NK-92 (cell line): Measurements from ENCODE around the gene HIC1.

Source experiments
- DNase-seq: peaks from one replicate; lab custom pipeline; 2025; ENCODE audit not compliant: unreplicated experiment; lab: John Stamatoyannopoulos, UW

Gene HIC1

DNA sequence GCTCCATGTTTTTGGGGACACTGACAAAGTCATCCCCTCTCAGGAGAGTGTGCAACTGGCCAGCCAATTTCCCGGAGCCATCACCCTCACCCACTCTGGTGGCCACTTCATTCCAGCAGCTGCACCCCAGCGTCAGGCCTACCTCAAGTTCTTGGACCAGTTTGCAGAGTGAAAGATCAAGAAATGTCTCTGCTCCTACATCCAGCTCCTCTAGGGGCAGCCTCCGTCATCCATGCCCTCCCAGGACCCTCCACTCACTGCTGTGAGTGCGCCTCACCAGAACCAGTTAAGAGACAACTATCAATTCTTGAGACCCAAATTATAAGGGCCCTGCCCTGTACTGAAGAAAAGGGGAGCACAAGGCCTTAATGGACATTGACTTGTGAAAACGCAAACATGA lies 12.0 kb upstream of the HIC1 start:
- no peak for DNase-seq

DNA sequence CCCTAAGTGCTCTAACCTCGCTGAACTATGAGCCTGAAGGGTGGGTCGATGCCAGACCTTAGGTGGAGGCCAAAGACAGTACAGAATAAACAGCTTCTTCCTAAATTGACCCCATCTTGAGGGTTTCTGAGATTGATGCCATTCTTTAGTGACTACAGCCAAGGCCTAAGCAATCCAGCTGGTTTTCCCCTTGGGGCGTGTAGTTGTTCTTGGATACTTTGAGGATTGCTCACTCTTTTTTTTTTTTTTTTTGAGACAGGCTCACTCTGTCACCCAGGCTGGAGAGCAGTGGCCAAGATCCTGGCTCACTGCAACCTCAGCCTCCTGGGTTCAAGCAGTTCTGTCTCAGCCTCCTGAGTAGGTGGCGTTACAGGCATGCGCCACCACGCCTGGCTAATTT lies 11.1 kb upstream of the HIC1 start:
- DNase-seq = no peak

DNA sequence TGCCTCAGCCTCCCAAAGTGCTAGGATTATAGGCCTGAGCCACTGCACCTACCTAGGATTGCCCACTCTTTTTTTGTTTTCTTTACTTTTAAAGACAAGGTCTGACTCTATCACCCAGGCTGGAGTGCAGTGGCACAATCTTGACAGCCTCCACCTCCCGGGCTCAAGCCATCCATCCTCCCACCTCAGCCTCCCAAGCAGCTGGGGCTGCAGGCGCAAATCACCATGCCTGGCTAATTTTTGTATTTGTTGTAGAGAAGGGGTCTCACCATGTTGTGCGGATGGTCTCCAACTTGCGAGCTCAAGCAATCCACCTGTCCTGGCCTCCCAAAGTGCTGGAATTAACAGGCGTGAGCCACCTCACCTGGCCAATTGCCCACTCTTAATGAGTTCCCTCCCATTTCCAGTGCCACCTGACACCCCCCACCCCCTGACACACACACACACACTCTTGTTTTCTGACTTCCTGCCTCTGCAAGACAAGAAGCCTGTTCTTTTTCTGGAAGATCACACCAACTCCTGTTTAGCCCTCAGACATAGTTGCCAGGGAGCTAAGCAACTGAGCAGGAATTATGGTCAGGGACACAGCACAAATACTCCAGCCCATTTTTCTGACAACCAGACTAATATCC lies 10.5 kb upstream of the HIC1 start:
- no peak for DNase-seq

DNA sequence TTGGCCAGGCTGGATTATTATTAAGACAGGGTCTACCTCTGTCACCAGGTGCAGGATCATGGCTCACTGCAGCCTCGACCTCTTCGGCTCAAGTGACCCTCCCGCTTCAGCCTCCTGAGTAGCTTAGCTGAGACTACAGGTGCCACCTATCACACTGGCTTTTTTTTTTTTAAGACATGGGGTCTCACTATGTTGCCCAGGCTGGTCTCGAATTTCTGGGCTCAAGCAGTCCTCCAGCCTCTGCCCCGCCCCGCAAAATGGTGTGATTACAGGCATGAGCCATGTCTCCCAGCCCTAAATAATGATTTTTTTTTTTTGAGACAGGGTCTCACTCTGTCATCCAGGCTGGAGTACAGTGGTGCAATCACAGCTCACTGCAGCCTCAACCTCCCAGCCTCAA lies 7.3 kb upstream of the HIC1 start:
- no peak for DNase-seq

DNA sequence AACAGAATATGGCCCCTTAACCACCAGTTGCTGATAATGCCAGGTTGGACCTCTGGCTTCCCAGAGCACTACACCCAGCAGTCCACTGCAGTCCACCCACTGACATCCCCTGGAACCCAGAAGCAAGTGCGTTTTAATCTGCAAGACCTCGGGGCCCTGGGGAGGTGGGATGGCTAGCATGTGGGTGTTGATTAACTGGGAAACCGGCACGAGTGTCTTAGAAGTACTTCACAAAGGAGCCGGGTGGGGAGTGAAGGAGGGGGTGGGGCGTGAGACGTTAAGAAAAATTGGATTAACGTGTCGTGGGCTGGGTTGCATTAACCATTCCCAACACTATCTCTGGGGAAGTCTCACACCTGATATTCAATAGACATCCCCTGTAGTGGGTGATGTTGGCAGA lies 6.1 kb upstream of the HIC1 start:
- DNase-seq = no peak

DNA sequence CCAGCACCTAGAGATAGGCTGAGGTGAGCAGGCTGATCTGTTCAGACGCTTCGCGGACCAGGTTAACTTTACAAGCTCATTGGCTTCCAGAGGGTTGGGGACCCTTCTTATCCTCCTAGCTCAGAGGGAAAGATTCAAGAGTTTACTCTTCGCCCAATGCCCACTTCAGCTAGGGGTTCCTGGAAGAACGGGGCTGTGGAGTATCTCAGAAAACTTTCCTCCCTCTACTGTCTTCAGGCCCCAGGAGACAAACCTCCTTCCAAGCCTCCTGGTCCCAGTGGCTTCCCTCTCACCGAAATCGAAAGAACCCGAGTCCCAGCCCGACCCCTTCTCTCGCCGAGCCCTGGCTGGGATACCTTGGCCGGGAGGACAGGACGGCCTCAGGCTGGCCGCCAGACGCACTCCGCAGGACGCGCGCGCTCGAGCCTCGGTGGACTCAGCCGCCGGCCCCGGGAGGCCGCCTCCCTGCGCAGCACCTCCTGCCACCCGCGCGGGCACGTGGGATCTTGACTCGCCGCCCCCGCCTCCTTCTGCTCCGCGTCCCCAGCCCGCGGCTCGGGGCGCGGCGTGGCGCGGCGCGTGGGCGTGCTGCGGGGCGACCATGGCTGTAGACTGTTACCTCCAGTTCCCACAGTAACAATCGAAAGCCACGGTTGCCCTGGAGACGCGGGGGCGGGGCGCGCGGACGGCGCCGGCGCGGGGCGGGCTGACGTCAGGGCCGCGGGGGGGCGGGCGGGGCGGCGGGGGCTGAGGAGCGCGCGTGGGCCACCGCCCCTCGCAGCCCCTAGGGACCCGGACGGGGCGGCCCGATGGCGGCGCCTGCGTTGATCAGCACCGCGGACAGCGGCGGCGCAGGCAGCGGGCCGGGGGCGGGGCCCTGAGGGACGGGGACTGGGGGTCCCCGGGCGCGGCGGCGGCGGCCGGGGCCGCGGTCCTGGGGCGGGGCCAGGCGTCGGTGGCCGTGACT lies 5.3 kb upstream of the HIC1 start:
- no peak for DNase-seq

DNA sequence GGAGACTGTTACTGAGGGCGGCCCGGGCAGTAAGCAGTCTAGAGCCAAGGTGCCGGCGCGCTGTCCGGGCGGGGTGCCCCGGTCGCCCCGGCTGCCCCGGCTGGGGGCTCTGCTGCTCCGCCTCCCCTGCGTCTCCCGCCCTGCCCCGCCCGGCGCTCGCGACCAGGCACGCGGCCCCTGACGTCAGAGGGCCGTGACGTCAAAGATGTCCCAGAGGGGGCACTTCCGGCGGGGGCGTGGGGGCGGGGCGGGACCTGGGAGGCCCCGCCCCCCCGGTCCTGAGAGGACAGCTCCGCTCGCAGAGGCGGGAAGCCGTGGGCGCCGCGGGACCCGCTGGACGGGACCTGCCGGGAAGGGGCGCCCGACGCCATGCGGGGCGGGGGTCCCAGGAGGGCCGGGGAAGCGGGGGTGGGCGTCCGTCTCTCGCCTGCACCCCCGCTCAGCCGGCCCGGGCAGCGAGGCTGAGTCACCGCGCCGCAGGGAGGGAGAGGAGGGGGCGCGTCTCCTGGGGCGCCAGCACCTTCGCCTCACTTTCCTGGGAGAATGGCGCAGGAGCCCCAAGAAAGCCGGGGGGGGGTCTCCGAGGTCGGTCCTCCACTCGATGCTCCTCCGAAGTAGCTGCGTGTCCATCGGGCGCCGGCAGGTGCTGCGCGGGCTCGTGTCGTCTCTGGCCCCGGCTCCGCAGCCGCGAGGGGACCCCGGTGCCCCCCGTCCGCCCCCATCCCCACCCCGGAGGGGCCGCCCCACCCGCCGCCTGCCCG lies 4.4 kb upstream of the HIC1 start:
- no peak for DNase-seq

DNA sequence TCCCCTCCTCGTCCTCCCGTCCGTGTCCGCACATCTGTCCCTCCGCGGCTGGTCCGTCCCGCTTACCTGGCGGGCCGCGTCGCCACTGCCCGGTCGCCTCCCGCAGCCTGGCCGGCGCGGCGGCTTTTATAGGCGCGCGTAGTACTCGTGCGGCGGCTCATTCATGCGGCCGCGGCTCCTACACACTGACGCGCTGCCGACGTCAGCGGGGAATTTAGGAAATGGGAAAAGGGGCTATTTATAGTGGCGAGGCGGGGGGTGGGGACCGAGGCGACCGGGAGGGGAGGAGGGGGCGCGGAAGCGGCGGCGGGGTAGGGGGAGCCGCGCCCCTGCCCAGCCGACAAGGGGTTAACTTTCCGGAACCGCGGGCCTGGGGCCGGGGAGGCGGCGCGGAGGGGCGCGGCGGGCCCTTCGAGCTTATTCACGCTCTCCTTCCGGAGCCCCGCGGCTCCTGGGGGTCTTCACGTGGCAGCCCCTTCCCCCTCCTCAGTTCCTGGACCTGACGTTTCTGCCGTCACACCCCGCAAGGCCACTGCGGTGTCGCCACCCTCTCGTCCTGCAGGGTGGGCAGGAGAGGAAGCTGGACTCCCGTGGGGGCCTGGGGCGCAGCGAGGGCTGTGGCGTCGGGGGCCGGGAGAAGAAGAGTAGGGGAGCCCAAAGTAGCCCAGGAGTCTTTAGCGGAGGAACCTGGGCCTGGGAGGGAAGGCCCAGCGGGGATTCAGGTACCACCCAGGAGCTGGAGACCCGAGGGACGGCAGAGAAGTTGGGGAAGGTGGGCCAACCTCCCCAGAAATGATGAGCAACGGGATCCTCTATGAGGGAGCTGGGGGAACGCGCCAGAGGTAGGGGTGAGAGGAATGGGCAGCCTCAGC lies 3.6 kb upstream of the HIC1 start:
- no peak for DNase-seq

DNA sequence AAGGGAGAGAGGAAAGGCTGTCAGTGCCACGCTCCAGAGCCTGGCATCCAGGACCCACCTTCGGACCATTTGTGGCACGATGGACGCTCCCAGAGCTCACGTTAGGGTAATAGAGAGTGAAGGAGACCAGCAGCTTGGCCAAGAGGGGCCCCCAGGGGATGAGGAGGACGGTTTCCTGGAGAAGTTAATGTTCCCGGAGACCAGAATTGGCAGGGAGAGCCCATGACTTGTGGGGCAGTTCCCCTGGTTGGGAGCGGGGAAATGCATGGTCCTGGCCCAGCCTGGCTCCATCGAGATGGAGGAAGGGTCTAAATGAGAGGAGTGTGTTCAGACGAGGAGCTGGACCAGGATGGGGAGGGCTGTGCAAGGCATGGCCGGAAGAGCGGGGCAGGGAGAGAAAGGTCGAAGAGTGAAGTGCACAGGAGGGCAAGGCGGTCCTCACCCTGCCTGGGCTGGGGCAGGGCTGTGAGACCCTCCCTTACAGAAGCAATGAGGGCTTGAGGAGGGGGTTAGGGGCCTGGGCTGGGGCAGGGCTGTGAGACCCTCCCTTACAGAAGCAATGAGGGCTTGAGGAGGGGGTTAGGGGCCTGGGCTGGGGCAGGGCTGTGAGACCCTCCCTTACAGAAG lies 2.9 kb upstream of the HIC1 start:
- no peak for DNase-seq

DNA sequence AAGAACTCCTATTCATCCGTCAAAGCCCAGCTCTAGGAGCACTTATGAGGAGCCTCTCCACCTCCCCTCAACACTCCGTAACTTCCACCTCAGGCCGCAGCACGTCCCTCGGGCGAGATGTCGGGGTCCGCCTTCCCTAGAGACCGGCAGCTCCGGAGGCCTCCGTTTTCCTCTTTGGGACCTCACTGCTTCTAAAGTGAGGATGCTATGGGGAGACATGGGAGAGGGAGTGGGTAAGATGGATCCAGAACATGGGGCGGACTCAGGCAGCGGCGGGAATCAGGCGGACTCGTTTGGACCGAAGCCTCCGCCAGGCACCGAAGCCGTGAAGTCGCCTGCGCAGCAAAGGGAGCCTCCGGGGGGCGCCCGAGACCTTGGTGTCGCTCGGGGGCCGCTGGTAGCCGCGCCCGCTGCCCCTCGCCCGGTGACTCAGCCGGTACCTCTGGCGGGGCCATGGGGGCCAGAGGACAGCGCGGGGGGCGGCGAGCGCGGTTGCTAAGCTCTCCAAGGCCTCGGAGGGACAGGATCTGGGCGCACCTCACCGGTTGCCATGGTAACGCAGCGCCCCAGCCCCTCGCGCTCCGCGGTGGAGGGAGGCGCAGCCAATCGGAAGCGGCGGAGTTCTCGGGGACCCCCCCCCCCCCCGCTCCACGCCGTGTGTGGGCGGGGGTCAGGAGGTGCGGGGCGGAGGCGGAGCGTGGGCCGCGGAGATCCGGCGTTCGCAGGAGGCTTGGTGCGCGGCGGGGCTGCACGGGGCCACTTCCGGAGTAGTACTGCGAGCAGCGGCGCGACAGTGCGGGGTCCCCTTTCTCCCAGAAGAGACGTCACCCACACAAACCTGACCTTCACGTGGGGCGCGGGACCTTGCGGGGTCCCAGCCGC lies 1.3 kb upstream of the HIC1 start:
- DNase-seq = no peak

DNA sequence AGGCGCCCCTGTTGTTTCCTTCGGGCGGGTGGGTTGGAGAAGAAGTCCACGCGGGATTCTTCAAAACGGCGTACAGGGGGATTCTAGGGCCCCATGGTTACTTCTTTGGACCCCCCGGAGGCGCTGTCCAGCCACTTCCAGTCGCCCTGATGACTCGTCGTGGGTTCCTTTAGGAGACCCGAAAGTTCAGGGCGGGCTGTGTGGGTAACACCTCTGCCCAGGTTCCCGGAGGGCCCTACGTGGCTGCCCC lies 716 bp upstream of the HIC1 start:
- no peak for DNase-seq

DNA sequence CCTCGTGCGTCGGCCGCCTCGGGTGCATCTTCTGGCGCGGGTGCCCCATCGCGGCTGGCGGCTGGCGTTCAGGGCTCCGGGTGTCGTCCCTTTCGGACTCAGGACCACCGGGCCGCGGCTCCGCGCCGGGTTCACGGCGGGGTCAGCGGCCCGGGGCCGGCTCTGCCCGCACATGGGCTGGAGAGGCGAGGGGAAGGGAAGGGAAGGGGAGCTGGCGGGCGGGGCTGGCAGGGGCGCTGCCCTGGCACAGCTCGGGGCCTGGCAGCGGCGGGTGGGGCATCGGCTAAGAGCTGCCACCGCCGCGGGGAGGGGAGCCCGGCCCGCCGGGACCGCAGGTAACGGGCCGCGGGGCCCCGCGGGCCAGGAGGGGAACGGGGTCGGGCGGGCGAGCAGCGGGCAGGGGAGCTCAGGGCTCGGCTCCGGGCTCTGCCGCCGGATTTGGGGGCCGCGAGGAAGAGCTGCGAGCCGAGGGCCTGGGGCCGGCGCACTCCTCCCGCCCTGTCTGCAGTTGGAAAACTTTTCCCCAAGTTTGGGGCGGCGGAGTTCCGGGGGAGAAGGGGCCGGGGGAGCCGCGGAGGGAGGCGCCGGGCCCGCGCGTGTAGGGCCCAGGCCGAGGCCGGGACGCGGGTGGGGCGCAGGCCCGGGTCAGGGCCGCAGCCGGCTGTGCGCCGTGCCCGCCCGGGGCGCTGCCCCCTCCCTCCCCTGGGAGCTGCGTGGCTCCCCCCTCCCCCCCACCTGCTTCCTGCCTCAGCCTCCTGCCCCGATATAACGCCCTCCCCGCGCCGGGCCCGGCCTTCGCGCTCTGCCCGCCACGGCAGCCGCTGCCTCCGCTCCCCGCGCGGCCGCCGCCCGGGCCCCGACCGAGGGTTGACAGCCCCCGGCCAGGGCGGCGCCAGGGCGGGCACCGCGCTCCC lies 646 bp downstream of the HIC1 start:
- no peak for DNase-seq

DNA sequence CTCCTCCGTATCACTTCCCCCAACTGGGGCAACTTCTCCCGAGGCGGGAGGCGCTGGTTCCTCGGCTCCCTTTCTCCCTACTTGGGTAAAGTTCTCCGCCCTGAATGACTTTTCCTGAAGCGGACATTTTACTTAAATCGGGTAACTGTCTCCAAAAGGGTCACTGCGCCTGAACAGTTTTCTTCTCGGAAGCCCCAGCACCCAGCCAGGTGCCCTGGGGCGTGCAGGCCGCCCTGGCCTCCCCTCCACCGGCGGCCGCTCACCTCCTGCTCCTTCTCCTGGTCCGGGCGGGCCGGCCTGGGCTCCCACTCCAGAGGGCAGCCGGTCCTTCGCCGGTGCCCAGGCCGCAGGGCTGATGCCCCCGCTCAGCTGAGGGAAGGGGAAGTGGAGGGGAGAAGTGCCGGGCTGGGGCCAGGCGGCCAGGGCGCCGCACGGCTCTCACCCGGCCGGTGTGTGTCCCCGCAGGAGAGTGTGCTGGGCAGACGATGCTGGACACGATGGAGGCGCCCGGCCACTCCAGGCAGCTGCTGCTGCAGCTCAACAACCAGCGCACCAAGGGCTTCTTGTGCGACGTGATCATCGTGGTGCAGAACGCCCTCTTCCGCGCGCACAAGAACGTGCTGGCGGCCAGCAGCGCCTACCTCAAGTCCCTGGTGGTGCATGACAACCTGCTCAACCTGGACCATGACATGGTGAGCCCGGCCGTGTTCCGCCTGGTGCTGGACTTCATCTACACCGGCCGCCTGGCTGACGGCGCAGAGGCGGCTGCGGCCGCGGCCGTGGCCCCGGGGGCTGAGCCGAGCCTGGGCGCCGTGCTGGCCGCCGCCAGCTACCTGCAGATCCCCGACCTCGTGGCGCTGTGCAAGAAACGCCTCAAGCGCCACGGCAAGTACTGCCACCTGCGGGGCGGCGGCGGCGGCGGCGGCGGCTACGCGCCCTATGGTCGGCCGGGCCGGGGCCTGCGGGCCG lies 1.6 kb downstream of the HIC1 start:
- no peak for DNase-seq

DNA sequence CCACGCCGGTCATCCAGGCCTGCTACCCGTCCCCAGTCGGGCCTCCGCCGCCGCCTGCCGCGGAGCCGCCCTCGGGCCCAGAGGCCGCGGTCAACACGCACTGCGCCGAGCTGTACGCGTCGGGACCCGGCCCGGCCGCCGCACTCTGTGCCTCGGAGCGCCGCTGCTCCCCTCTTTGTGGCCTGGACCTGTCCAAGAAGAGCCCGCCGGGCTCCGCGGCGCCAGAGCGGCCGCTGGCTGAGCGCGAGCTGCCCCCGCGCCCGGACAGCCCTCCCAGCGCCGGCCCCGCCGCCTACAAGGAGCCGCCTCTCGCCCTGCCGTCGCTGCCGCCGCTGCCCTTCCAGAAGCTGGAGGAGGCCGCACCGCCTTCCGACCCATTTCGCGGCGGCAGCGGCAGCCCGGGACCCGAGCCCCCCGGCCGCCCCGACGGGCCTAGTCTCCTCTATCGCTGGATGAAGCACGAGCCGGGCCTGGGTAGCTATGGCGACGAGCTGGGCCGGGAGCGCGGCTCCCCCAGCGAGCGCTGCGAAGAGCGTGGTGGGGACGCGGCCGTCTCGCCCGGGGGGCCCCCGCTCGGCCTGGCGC lies 2.4 kb downstream of the HIC1 start:
- DNase-seq = no peak

DNA sequence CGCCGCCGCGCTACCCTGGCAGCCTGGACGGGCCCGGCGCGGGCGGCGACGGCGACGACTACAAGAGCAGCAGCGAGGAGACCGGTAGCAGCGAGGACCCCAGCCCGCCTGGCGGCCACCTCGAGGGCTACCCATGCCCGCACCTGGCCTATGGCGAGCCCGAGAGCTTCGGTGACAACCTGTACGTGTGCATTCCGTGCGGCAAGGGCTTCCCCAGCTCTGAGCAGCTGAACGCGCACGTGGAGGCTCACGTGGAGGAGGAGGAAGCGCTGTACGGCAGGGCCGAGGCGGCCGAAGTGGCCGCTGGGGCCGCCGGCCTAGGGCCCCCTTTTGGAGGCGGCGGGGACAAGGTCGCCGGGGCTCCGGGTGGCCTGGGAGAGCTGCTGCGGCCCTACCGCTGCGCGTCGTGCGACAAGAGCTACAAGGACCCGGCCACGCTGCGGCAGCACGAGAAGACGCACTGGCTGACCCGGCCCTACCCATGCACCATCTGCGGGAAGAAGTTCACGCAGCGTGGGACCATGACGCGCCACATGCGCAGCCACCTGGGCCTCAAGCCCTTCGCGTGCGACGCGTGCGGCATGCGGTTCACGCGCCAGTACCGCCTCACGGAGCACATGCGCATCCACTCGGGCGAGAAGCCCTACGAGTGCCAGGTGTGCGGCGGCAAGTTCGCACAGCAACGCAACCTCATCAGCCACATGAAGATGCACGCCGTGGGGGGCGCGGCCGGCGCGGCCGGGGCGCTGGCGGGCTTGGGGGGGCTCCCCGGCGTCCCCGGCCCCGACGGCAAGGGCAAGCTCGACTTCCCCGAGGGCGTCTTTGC lies 3.1 kb downstream of the HIC1 start:
- DNase-seq = no peak
